HepG2 (cell line): ENCODE measurements around the gene ZNF146. TPM values are rescaled to one million over a fixed set of nuclear protein-coding genes. Genes with fewer than 3 reads are reported as not detected.

ENCODE experiments used
- ATAC-seq: fragments of 200-7000 bp; cut with Tn5 transposase; 3 replicates; pipeline ENCODE4 v1.9.1; 2020; ENCODE audit warnings: mild to moderate bottlenecking, moderate library complexity
- BruUV-seq: library from RNA; stranded (reverse); fragments of 400-500 nt; replicated peaks from 2 replicates; lab custom pipeline; 2021; lab: Mats Ljungman, UMichigan
- CTCF ChIA-PET: fragments of 300-600 bp; formaldehyde crosslinking; extraction: SDS; loops from one replicate; lab custom pipeline; 2021; ENCODE audit warnings: low total read pairs, inconsistent platforms, low intra/inter-chr PET ratio; lab: Yijun Ruan, JAX
- POLR2A ChIA-PET: fragments of 350-600 bp; sonication (Branson Sonifier 250); formaldehyde crosslinking; loops from one replicate; lab custom pipeline; 2020; ENCODE audit warnings: antibody characterized with exemption, inconsistent platforms; lab: Yijun Ruan, JAX
- DNase-seq: peaks from one replicate; pipeline ENCODE4 v3.0.0-alpha.2; 2015; ENCODE audit warnings: low spot score
- FAIRE-seq: peaks from 3 replicates; lab custom pipeline; 2011; peaks lifted over from hg19 to GRCh38; lab: Jason Lieb, UNC
- H2AFZ ChIP-seq: one replicate; pipeline ENCODE4 v1.6.1; 2011; ENCODE audit warnings: low read length, inconsistent platforms
- H3K27ac ChIP-seq: fragments of 300-600 bp; 3 replicates; pipeline ENCODE4 v1.8.0; 2011; ENCODE audit warnings: mixed run types, mild to moderate bottlenecking, mixed read lengths, low read length, inconsistent platforms; ENCODE audit not compliant: insufficient read depth; ENCODE audit errors: extremely low read length
- H3K27me3 ChIP-seq, 2 experiments: fragments of 200-600 bp in 1 of 2; 2 replicates in 1 of 2; 3 replicates in 1 of 2; pipeline versions ENCODE4 v1.6.0 to v1.8.0; 2011; ENCODE audit warnings: low read length in 2 of 2, mild to moderate bottlenecking in 2 of 2, moderate library complexity in 2 of 2, inconsistent platforms in 1 of 2; ENCODE audit not compliant: insufficient read depth in 2 of 2, control insufficient read depth in 1 of 2
- H3K36me3 ChIP-seq, 2 experiments: fragments of 200-600 bp in 1 of 2; replicated peaks in 1 of 2; 2 replicates in 1 of 2; 3 replicates in 1 of 2; pipeline versions ENCODE4 v1.5.1 to v1.8.0; 2011; ENCODE audit warnings: low read length in 2 of 2, inconsistent platforms in 1 of 2; ENCODE audit not compliant: insufficient read depth in 2 of 2, control insufficient read depth in 1 of 2
- H3K4me1 ChIP-seq: 2 replicates; pipeline ENCODE4 v1.5.1; 2012; ENCODE audit warnings: low read length, inconsistent platforms; ENCODE audit not compliant: insufficient read depth
- H3K4me2 ChIP-seq: 2 replicates; pipeline ENCODE4 v1.6.0; 2011; ENCODE audit warnings: low read depth, low read length, inconsistent platforms
- H3K4me3 ChIP-seq, 3 experiments: fragments of 200-600 bp in 1 of 3; sonication (generic), shearing (Covaris generic) in 1 of 3; replicated peaks in 1 of 3; 2 replicates each; pipeline ENCODE4 v1.5.1; 2011 to 2016; ENCODE audit warnings: low read length in 3 of 3, inconsistent platforms in 2 of 3, low read depth in 2 of 3, mild to moderate bottlenecking in 2 of 3, control low read depth in 1 of 3, mixed read lengths in 1 of 3; ENCODE audit not compliant: insufficient read depth in 1 of 3
- H3K79me2 ChIP-seq: one replicate; pipeline ENCODE4 v1.6.1; 2011; ENCODE audit warnings: low read length, inconsistent platforms; ENCODE audit not compliant: insufficient read depth
- H3K9ac ChIP-seq: 2 replicates; pipeline ENCODE4 v1.6.0; 2011; ENCODE audit warnings: mild to moderate bottlenecking, low read depth, low read length, inconsistent platforms; ENCODE audit not compliant: insufficient read depth
- H3K9me3 ChIP-seq: 2 replicates; pipeline ENCODE4 v1.5.1; 2012; ENCODE audit warnings: mild to moderate bottlenecking, low read length
- H4K20me1 ChIP-seq: 2 replicates; pipeline ENCODE4 v1.6.0; 2011; ENCODE audit warnings: inconsistent platforms, mild to moderate bottlenecking, low read length, moderate library complexity; ENCODE audit not compliant: insufficient read depth
- ARNTL ChIP-seq: sonication (generic); formaldehyde crosslinking; IDR thresholded peaks from 2 replicates; pipeline ENCODE4 v1.4.0; 2020; ENCODE audit warnings: mild to moderate bottlenecking, missing genetic modification reagents
- ATF1 ChIP-seq: IDR thresholded peaks from 2 replicates; pipeline ENCODE4 v1.6.1; 2016; ENCODE audit warnings: mild to moderate bottlenecking, control low read depth
- DR1 ChIP-seq: sonication (generic); formaldehyde crosslinking; IDR thresholded peaks from 2 replicates; pipeline ENCODE4 v1.8.0; 2021; ENCODE audit warnings: mild to moderate bottlenecking, missing genetic modification reagents, inconsistent platforms
- FOXC1 ChIP-seq: sonication (generic); formaldehyde crosslinking; IDR thresholded peaks from 2 replicates; pipeline ENCODE4 v1.8.0; 2022; ENCODE audit warnings: mild to moderate bottlenecking, missing genetic modification reagents, borderline replicate concordance
- MED13 ChIP-seq: sonication (generic); formaldehyde crosslinking; IDR thresholded peaks from 2 replicates; pipeline ENCODE4 v1.5.0; 2020; ENCODE audit warnings: missing genetic modification reagents
- NFIC ChIP-seq: IDR thresholded peaks from 2 replicates; pipeline ENCODE4 v1.6.1; 2012; ENCODE audit warnings: mild to moderate bottlenecking, low read length, inconsistent platforms
- PAX8 ChIP-seq: sonication (generic); formaldehyde crosslinking; IDR thresholded peaks from 2 replicates; pipeline ENCODE4 v1.8.0; 2022; ENCODE audit warnings: mild to moderate bottlenecking, missing genetic modification reagents, borderline replicate concordance
- SIX4 ChIP-seq: sonication (generic); formaldehyde crosslinking; IDR thresholded peaks from 2 replicates; pipeline ENCODE4 v1.4.0; 2020; ENCODE audit warnings: missing genetic modification reagents
- THYN1 ChIP-seq: sonication (generic); formaldehyde crosslinking; IDR thresholded peaks from 2 replicates; pipeline ENCODE4 v1.8.1; 2023; ENCODE audit warnings: low read depth, mild to moderate bottlenecking, moderate library complexity, missing genetic modification reagents, borderline replicate concordance
- TIGD3 ChIP-seq: sonication (generic); formaldehyde crosslinking; IDR thresholded peaks from 2 replicates; pipeline ENCODE4 v1.5.1; 2020; ENCODE audit warnings: mild to moderate bottlenecking, missing genetic modification reagents, borderline replicate concordance
- YEATS2 ChIP-seq: sonication (generic); formaldehyde crosslinking; IDR thresholded peaks from 2 replicates; pipeline ENCODE4 v1.4.0; 2020; ENCODE audit warnings: missing genetic modification reagents, borderline replicate concordance
- ZBTB8A ChIP-seq: sonication (generic); formaldehyde crosslinking; IDR thresholded peaks from 2 replicates; pipeline ENCODE4 v1.4.0; 2020; ENCODE audit warnings: mild to moderate bottlenecking, low read depth, missing genetic modification reagents, borderline replicate concordance
- ZMYM4 ChIP-seq: sonication (generic); formaldehyde crosslinking; IDR thresholded peaks from 2 replicates; pipeline ENCODE4 v1.8.1; 2023; ENCODE audit warnings: mild to moderate bottlenecking, missing genetic modification reagents
- ZNF138 ChIP-seq: sonication (generic); formaldehyde crosslinking; IDR thresholded peaks from 2 replicates; pipeline ENCODE4 v1.5.0; 2020; ENCODE audit warnings: mild to moderate bottlenecking, low read depth, missing genetic modification reagents
- ZNF20 ChIP-seq: sonication (generic); formaldehyde crosslinking; IDR thresholded peaks from 2 replicates; pipeline ENCODE4 v1.4.0; 2020; ENCODE audit warnings: mild to moderate bottlenecking, moderate library complexity, missing genetic modification reagents
- ZNF205 ChIP-seq: IDR thresholded peaks from 2 replicates; pipeline ENCODE4 v1.6.1; 2018; ENCODE audit warnings: missing biosample characterization, missing genetic modification reagents
- ZNF607 ChIP-seq: sonication (generic); formaldehyde crosslinking; IDR thresholded peaks from 2 replicates; pipeline ENCODE4 v1.5.1; 2020; ENCODE audit warnings: missing genetic modification reagents, mild to moderate bottlenecking, borderline replicate concordance
- ZNF615 ChIP-seq: sonication (generic); formaldehyde crosslinking; IDR thresholded peaks from 2 replicates; pipeline ENCODE4 v1.5.0; 2020; ENCODE audit warnings: mild to moderate bottlenecking, missing genetic modification reagents, borderline replicate concordance
- ZNF749 ChIP-seq: sonication (generic); formaldehyde crosslinking; IDR thresholded peaks from 2 replicates; pipeline ENCODE4 v1.8.0; 2022; ENCODE audit warnings: mild to moderate bottlenecking, missing genetic modification reagents, moderate library complexity, borderline replicate concordance
- ZSCAN12 ChIP-seq: sonication (generic); formaldehyde crosslinking; IDR thresholded peaks from 2 replicates; pipeline ENCODE4 v1.9.0; 2021; ENCODE audit warnings: mild to moderate bottlenecking, missing genetic modification reagents
- WGBS: methylation state at CpG from one replicate; pipeline ENCODE4 v1.1.6; 2017; ENCODE audit warnings: low lambda C conversion rate; 5-methylcytosine and 5-hydroxymethylcytosine counted together
- in situ Hi-C: cut with HindIII; loops from 2 replicates; pipeline ENCODE4 v1.10.0; 2017; ENCODE audit warnings: low pct_unique_long_range_greater_than_20kb; ENCODE audit not compliant: extremely low pct_ligation_motif_present
- intact Hi-C: fragments of 100-400 bp; cut with micrococcal nuclease; formaldehyde crosslinking; loops from one replicate; pipeline ENCODE4 v1.10.0; 2022; ENCODE audit not compliant: unreplicated experiment
- polyA plus RNA-seq, 8 experiments: library from polyadenylated mRNA; depleted of rRNA in 3 of 8; stranded (reverse) in 7 of 8; unstranded in 1 of 8; fragments of >200 nt; fragmentation: Illumina TruSeq in 4 of 8; extraction: Trizol in 4 of 8; gene quantifications; 2 replicates each; pipeline versions ENCODE4 v1.2.1 to v1.2.3, GENCODE V29; 2011 to 2016; ENCODE audit warnings: low read depth in 4 of 8, missing spikeins in 1 of 8, mixed read lengths in 1 of 8; ENCODE audit not compliant: insufficient read depth in 1 of 8
- total RNA-seq, 5 experiments: library from RNA; depleted of rRNA; stranded (reverse); fragments of >200 nt; fragmentation: Illumina TruSeq; extraction: Trizol; gene quantifications; 2 replicates each; pipeline ENCODE4 v1.2.3, GENCODE V29; 2016; ENCODE audit warnings: low read depth in 1 of 5
- TF ChIP-seq, protein P1 (sequence below): sonication (generic); formaldehyde crosslinking; conservative IDR thresholded peaks from 2 replicates; pipeline ENCODE4 v1.4.0; 2020; ENCODE audit warnings: missing genetic modification reagents
- TF ChIP-seq, protein P2 (sequence below): IDR thresholded peaks from 2 replicates; pipeline ENCODE4 v1.6.1; 2016; ENCODE audit warnings: missing compliant biosample characterization, missing genetic modification reagents, borderline replicate concordance

Gene ZNF146
- total and polyA plus RNA-seq, 2 of the 13 experiments (the other 11 are each of a cell fraction or from before 2014, with no cell fraction given): 28.4 to 52.7 TPM

DNA sequence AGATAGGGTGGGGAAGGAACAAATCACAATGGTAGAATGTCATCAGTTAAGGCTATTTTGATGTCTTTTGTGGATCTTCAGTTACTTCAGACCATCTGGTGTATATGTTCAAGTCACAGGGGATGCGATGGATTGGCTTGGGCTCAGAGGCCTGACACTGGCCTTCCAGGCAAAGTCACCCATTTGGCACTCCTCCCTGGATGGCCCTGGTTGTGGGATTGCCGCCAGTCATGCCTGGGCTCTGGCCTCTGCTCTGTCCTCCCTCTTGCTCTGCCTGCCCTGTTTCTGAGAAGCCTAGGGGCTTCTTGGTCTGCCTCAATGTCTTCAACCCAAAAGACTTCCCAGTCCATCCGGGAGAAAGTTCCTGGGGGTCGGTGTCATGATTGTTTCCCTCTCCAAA is 50.2 kb downstream of the ZNF146 start (continued):
- TF ChIP-seq ATF1 (CRISPR knock-in tag): no peak
- no peak for TF ChIP-seq ZNF205 (CRISPR knock-in tag)
- TF ChIP-seq SIX4 (CRISPR knock-in tag): no peak
- TF ChIP-seq ZBTB8A (CRISPR knock-in tag): no peak
- TF ChIP-seq ARNTL (CRISPR knock-in tag): no peak
- no peak for TF ChIP-seq ZNF749 (CRISPR knock-in tag)

DNA sequence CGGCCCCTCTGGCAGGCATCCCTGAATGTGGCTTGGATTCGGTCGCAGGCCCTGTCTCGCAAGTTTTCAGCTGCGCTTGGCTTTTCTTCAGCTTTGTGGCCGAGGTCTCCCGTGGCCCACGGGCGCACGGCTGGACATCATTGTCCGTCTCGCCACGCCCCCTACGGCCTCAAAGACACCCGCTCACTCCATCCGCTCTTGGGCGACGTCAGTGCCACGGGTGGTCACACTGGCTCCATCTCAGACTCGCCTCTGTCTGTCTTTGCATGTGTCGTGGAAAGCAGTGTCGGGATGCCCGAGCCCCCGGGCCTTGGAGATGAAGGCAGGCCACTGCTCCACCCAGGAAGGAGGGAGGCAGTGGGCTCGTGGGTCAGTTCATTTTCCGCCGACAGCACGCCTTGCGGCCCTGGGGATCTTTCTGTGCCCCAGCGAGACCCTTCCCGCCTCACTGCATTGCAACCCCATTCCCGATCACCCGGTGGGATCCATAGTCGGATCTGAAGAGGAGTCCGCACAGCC is 51.0 kb downstream of the ZNF146 start:
- Histone ChIP-seq H3K4me1 (no peaks in the 10 kb centered on the region), H2AFZ (no peak overlapping the region), H3K9me3 (peaks cover 12% of the 10 kb centered on the region), H3K36me3 (no peaks in the 10 kb centered on the region), H3K27ac (no peak overlapping the region), H3K4me3 (no peak overlapping the region), H4K20me1 (no peaks in the 10 kb centered on the region), H3K4me2 (no peak overlapping the region), H3K79me2 (no peaks in the 10 kb centered on the region), H3K9ac (no peak overlapping the region), H3K27me3 (no peaks in the 10 kb centered on the region; a peak in 1 of 5 replicates)
- no peak for FAIRE-seq
- intact Hi-C loops (no loop called here), in situ Hi-C loops (no loop called here)
- POLR2A ChIA-PET: no interaction called here
- WGBS: 73% methylated on average over 31 of the region's 35 CpGs
- CTCF ChIA-PET: no interaction called here
- BruUV-seq: no TSS peak
- no peak for DNase-seq
- no peak for ATAC-seq
- TF ChIP-seq ZMYM4 (no peak), ZSCAN12 (CRISPR knock-in tag) (no peak), TIGD3 (CRISPR knock-in tag) (no peak), ZNF607 (CRISPR knock-in tag) (no peak), NFIC (no peak), ZNF20 (CRISPR knock-in tag) (no peak), MED13 (CRISPR knock-in tag) (no peak), THYN1 (CRISPR knock-in tag) (no peak), ZNF615 (CRISPR knock-in tag) (no peak), FOXC1 (no peak), ZBTB8A (CRISPR knock-in tag) (no peak), YEATS2 (CRISPR knock-in tag) (no peak), ZNF138 (no peak), DR1 (CRISPR knock-in tag) (no peak), PAX8 (CRISPR knock-in tag) (no peak)
- TF ChIP-seq, protein P1, sequence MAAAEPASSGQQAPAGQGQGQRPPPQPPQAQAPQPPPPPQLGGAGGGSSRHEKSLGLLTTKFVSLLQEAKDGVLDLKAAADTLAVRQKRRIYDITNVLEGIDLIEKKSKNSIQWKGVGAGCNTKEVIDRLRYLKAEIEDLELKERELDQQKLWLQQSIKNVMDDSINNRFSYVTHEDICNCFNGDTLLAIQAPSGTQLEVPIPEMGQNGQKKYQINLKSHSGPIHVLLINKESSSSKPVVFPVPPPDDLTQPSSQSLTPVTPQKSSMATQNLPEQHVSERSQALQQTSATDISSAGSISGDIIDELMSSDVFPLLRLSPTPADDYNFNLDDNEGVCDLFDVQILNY (CRISPR knock-in tag): no peak
- TF ChIP-seq, protein P2, sequence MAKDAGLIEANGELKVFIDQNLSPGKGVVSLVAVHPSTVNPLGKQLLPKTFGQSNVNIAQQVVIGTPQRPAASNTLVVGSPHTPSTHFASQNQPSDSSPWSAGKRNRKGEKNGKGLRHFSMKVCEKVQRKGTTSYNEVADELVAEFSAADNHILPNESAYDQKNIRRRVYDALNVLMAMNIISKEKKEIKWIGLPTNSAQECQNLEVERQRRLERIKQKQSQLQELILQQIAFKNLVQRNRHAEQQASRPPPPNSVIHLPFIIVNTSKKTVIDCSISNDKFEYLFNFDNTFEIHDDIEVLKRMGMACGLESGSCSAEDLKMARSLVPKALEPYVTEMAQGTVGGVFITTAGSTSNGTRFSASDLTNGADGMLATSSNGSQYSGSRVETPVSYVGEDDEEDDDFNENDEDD: no peak
